Mesothelial cell of epicardium (in vitro differentiated cells): ENCODE data around the gene SCART1. TPM values are rescaled to one million over a fixed set of nuclear protein-coding genes. Genes with fewer than 3 reads are reported as not detected.
"Not testable (repeated sequence)": the region's sequence is repeated elsewhere in the genome, so short reads cannot be mapped to it uniquely, and the experiment has no call there.

ENCODE experiments used
- DNase-seq, 2 experiments: peaks; one replicate each; pipeline ENCODE4 v3.0.0; 2021; ENCODE audit warnings: low spot score in 2 of 2; ENCODE audit not compliant: unreplicated experiment in 2 of 2
- H3K27ac Mint-ChIP-seq: 2 replicates; pipeline ENCODE4 v1.8.0; 2021; ENCODE audit warnings: mixed read lengths
- H3K27me3 Mint-ChIP-seq: 2 replicates; pipeline ENCODE4 v1.8.0; 2021; ENCODE audit warnings: low read depth, mixed read lengths
- H3K36me3 Mint-ChIP-seq: 2 replicates; pipeline ENCODE4 v1.8.0; 2021; ENCODE audit warnings: mixed read lengths
- H3K4me1 Mint-ChIP-seq: 2 replicates; pipeline ENCODE4 v1.8.0; 2021; ENCODE audit warnings: mixed read lengths
- H3K4me3 Mint-ChIP-seq: 2 replicates; pipeline ENCODE4 v1.8.0; 2021; ENCODE audit warnings: mild to moderate bottlenecking, moderate library complexity, mixed read lengths
- H3K9me3 Mint-ChIP-seq: 2 replicates; pipeline ENCODE4 v1.8.0; 2021; ENCODE audit warnings: mixed read lengths
- total RNA-seq: library from RNA; stranded (reverse); gene quantifications from 3 replicates; pipeline ENCODE4 v1.2.1, GENCODE V29; 2021
- TF ChIP-seq, protein P1 (sequence below): fragments of 200-600 bp; sonication (generic); IDR thresholded peaks from one replicate; pipeline ENCODE4 v1.5.0; 2021; ENCODE audit warnings: antibody characterized with exemption; ENCODE audit not compliant: unreplicated experiment

SCART1 gene
- total RNA-seq, 1 donor from 2014 or later, result 4.1 TPM

DNA sequence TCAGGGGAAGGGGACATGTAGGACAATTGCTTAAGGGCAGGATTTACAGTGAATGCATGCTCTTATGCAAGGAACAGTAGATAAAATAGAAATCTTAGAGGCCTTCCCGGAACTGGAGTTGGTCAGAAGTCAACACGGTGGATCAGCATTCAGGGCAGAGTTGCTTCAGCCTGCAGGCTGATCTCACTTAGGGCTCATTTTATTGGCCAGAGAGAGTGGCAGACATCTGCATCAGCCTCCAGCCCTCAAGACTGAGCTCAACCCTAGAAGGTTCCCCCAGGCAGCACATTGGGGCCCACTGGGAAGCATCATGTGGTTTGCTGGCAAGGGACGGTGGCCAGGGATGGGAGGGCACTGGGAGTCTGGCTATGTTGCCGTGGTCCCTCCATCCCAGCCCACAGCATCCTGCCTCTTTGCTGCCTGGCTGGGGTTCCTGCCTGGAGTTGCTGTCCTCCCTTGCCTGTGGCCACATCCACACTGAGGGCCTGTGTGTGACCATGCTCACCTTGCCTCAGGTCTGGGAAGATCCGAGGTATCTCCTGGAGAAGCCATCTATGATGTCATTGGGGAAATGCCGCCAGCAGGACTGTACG, 13.0 kb downstream of the SCART1 start:
- TF ChIP-seq, protein P1, sequence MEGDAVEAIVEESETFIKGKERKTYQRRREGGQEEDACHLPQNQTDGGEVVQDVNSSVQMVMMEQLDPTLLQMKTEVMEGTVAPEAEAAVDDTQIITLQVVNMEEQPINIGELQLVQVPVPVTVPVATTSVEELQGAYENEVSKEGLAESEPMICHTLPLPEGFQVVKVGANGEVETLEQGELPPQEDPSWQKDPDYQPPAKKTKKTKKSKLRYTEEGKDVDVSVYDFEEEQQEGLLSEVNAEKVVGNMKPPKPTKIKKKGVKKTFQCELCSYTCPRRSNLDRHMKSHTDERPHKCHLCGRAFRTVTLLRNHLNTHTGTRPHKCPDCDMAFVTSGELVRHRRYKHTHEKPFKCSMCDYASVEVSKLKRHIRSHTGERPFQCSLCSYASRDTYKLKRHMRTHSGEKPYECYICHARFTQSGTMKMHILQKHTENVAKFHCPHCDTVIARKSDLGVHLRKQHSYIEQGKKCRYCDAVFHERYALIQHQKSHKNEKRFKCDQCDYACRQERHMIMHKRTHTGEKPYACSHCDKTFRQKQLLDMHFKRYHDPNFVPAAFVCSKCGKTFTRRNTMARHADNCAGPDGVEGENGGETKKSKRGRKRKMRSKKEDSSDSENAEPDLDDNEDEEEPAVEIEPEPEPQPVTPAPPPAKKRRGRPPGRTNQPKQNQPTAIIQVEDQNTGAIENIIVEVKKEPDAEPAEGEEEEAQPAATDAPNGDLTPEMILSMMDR, result no peak
- Mint-ChIP-seq H3K9me3 (peaks cover 72% of the 10 kb centered on the region), H3K4me1 (no peaks in the 10 kb centered on the region), H3K27me3 (no peaks in the 10 kb centered on the region), H3K4me3 (no peak overlapping the region), H3K36me3 (peaks cover 25% of the 10 kb centered on the region), H3K27ac (no peak overlapping the region)
- no peak for DNase-seq

DNA sequence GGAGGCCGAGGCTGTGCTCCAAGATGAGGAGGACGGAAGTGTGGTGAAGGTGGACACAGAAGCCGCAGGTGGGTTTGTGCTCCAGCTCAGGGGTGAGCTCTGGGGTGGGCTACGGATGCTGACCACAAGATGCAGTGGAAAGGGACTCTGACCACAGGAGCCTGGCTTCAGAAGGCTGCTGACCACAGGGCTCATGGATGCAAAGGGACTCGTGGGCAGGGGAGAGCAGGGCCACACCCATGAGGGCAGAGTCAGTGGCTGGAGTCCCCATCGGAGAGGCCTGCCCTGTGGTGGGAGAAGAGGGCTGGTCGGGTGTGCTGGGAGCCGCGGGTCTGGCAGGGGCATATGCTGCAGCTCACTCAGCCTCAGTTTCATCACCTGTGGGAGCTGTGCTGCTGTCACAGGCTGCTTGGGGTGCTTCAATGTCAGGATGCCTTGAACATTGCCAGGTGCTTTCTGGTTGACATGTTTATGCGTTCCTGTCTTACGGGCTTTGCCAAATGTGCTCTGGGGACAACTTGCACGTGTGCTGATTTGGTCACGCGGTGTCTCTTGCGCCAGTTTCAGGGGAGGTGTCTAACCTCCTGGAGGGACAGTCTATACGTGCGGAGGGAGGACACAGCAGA, 13.7 kb downstream of the SCART1 start:
- Mint-ChIP-seq H3K9me3 (peaks cover 70% of the 10 kb centered on the region), H3K4me1 (no peaks in the 10 kb centered on the region)

DNA sequence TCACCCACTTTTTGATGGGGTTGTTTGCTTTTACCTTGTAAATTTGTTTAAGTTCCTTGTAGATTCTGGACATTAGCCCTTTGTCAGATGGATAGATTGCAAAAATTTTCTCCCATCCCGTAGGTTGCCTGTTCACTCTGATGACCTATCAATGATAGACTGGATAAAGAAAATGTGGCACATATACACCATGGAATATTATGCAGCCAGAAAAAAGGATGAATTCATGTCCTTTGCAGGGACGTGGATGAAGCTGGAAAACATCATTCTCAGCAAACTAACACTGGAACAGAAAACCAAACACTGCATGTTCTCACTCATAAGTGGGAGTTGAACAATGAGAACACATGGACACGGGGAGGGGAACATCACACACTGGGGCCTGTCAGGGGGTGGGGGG, 15.5 kb downstream of the SCART1 start:
- Mint-ChIP-seq H3K36me3 (peaks cover 22% of the 10 kb centered on the region), H3K9me3 (peaks cover 64% of the 10 kb centered on the region)
- not testable (repeated sequence) for H3K27me3 Mint-ChIP-seq, DNase-seq, H3K4me1 Mint-ChIP-seq, H3K27ac Mint-ChIP-seq, H3K4me3 Mint-ChIP-seq

More for the DNA sequence above, 13.7 kb downstream of the SCART1 start:
- DNase-seq, result no peak
- Mint-ChIP-seq H3K27ac (no peak overlapping the region), H3K36me3 (peaks cover 25% of the 10 kb centered on the region), H3K27me3 (no peaks in the 10 kb centered on the region), H3K4me3 (no peak overlapping the region)
- TF ChIP-seq, protein P1, result no peak

DNA sequence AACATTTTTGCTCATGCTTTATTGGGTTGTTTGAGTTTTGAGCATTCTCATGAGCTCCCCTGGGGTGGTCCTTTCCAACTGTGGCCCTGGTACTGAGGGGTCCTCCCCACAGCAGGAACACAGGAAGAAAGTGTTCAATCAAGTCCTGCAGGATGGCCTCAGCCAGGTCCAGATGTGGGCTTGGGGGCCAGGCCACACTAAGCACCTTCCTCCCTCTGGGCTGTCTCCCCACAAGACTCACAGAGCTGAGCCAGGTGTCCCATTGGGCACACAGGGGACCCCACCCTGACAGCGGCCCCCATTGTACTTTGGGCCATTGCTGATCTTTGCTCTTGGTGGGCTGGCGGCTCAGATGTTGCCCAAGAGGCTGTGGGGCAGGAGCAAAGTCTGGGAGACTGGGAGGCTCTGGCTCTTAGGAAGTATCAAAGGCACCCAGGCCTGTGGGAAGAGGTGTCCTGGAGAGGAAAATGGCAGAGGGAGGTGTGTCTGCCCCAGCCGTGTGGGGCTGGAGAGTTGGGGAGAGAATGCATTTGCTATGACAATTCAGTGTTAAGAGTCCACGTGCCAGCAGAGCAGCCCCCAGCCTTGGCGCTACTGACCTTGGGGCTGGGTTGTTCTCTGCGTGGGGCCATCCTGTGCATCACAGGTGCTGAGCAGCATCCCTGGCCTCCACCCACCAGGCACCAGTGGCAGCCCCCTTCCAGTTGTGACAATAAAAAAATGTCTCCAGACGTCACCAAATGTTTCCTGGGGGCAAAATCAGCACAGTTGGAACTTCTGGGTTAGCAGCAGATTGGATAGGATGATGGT, 17.8 kb downstream of the SCART1 start:
- H3K4me3 Mint-ChIP-seq, result no peak overlapping the region
- TF ChIP-seq, protein P1, result no peak

DNA sequence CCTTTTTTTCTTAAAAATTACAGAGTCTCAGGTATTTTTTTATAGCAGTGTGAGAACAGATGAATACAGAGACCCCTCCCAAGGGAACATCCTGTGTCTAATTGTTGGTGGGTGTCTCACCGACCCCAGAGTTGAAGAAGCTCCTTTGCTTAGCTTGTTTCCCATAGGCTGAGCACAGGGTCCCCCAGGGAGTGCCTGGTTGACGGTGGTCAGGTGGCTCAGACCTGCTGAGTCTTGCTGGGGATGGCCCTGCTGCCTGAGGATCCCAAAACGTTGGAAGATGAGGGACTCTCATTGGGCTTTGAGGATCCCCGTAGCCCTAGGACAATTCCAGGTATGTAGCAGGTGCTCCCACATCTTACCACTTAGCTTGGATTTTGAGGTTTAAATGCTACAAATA, 19.5 kb downstream of the SCART1 start:
- TF ChIP-seq, protein P1, result no peak
- Mint-ChIP-seq H3K9me3 (peaks cover 58% of the 10 kb centered on the region), H3K27me3 (no peaks in the 10 kb centered on the region), H3K4me1 (no peaks in the 10 kb centered on the region), H3K36me3 (peaks cover 8% of the 10 kb centered on the region), H3K4me3 (no peak overlapping the region), H3K27ac (no peak overlapping the region)
- no peak for DNase-seq

More for the DNA sequence above, 17.8 kb downstream of the SCART1 start:
- Mint-ChIP-seq H3K4me1 (no peaks in the 10 kb centered on the region), H3K27me3 (no peaks in the 10 kb centered on the region), H3K9me3 (peaks cover 70% of the 10 kb centered on the region), H3K27ac (no peak overlapping the region), H3K36me3 (peaks cover 19% of the 10 kb centered on the region)
- no peak for DNase-seq

DNA sequence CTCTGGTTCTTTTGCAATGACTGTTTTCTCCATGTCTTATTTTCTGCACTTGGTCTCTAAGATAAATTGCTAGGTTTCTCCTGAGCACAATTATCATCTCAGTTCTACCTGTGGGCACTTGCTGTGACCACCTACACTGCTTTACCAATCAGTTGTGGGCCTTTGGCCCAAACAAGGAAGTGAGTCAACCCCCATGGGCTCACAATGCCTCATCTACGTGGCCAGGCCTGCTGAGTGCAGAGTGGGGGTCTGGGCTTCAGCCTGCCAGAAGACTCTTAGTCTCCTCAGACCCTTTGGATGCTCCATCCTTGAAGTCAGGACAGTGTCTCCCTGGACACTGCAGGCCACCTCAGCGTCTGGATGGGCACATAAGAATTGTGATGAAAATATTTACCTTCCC, 20.3 kb downstream of the SCART1 start:
- Mint-ChIP-seq H3K4me3 (no peak overlapping the region), H3K36me3 (peaks cover 6% of the 10 kb centered on the region), H3K27ac (no peak overlapping the region), H3K9me3 (peaks cover 54% of the 10 kb centered on the region), H3K27me3 (no peaks in the 10 kb centered on the region), H3K4me1 (no peaks in the 10 kb centered on the region)
- DNase-seq, result no peak
- TF ChIP-seq, protein P1, result no peak
